GM12891 (cell line): ENCODE results near the gene BNC2.

Experiments
- DNase-seq: peaks from one replicate; pipeline ENCODE4 v3.0.0; 2011; ENCODE audit warnings: low spot score; ENCODE audit not compliant: insufficient read length
- FAIRE-seq: peaks from 2 replicates; lab custom pipeline; 2011; peaks lifted over from hg19 to GRCh38; lab: Jason Lieb, UNC
- PAX5 ChIP-seq: IDR thresholded peaks from 2 replicates; pipeline ENCODE4 v1.6.1; 2011; ENCODE audit warnings: low read length, moderate library complexity, mild to moderate bottlenecking; ENCODE audit not compliant: insufficient read depth, severe bottlenecking
- POLR2A ChIP-seq: IDR thresholded peaks from 2 replicates; pipeline ENCODE4 v1.6.1; 2011; ENCODE audit warnings: low read depth, low read length, control low read depth
- POLR2AphosphoS5 ChIP-seq: IDR thresholded peaks from 2 replicates; pipeline ENCODE4 v1.6.1; 2011; ENCODE audit warnings: low read depth, low read length, control low read depth
- POU2F2 ChIP-seq: IDR thresholded peaks from 2 replicates; pipeline ENCODE4 v1.6.1; 2011; ENCODE audit warnings: low read depth, mild to moderate bottlenecking, control low read depth, low read length, moderate library complexity
- SPI1 ChIP-seq: IDR thresholded peaks from 2 replicates; pipeline ENCODE4 v1.6.1; 2011; ENCODE audit warnings: low read depth, low read length, control low read depth
- TAF1 ChIP-seq: IDR thresholded peaks from 2 replicates; pipeline ENCODE4 v1.6.1; 2011; ENCODE audit warnings: low read depth, low read length, control low read depth

BNC2 gene

DNA sequence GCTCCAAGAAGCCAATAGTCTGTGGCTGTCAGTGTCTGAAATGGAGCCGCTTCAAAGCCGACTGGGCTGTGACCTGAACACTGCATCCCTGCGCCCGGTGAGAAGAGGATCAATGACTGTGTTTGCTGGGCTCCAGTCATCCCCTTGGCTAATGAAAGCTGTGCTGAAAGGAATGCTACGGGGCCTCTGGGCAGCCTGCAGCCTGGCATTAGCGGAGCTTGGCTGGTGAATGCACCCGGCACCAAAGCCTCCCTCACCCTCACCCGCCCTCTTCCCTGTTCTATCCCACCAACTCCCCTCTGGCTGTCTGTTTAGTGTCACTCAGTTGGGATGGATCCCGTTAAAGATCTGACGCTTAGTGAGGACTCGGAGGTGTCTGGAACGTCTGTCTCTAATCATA lies 355.3 kb downstream of the BNC2 start:
- FAIRE-seq = no peak

DNA sequence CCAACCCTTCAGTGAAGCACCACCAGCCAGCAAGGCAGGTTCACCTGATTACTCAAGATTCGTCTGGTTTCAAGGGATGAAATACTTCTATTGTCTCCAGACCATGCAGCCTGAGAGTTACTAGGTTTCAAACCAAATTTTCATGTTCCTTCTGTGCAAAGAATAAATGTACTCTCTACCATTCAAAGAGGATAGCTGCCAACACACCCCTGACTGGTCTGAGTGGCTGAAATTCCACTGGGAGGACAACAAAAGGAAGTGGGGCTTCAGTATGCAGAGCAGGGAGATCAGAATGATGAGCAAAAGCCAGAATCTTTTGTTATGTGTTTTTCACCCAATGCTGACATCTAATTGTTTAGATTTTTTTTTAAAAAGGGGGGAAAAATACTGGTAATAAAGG lies 356.3 kb downstream of the BNC2 start:
- no peak for DNase-seq
- TF ChIP-seq POU2F2 = no peak
- TF ChIP-seq TAF1 = no peak
- no peak for TF ChIP-seq PAX5
- no peak for TF ChIP-seq SPI1
- no peak for TF ChIP-seq POLR2A
- no peak for TF ChIP-seq POLR2AphosphoS5
- FAIRE-seq = no peak

More for the DNA sequence above, 355.3 kb downstream of the BNC2 start:
- DNase-seq = no peak
- TF ChIP-seq SPI1 (no peak), TAF1 (no peak), POU2F2 (no peak), PAX5 (no peak), POLR2AphosphoS5 (no peak), POLR2A (no peak)

DNA sequence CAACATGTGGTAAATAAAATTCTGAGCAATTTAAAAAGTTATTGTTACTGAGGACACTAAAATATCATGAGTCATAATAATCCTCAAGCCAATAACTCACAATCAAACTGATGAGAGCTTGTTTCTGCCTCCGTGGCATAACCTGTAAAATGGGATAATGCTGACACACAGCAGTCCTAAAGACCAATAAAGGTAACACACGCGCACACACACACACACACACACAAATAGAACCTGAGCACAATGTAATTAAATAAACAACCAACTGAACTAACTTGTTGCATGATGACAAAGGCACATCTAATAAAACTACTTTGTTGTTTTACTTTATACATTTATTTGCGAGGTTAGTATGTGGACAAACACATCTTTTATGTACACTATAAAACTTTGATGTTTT lies 358.2 kb downstream of the BNC2 start:
- FAIRE-seq (no peak), DNase-seq (no peak)
- TF ChIP-seq POU2F2 = no peak
- TF ChIP-seq POLR2A = no peak
- no peak for TF ChIP-seq POLR2AphosphoS5
- no peak for TF ChIP-seq PAX5
- TF ChIP-seq SPI1 = no peak
- TF ChIP-seq TAF1 = no peak

DNA sequence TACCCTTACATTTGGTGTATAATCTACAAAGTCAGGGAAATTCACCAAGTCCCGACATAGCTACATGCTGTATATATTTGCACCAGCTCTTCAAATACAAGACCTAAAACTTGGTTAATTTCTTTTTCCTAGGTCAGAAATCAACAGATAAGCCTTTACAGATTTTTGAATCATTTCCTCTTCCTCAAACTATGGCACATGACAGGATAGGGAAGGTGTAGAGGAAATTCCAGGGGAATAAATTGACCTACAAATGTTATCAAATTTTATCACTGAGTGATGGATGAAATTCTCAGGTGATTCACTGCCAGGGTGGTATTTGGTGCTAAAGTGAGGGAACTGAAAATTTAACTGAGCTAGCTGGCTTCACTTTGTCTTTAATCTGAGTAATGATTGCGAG lies 360.0 kb downstream of the BNC2 start:
- FAIRE-seq (no peak), DNase-seq (no peak)
- no peak for TF ChIP-seq PAX5
- TF ChIP-seq TAF1 = no peak
- no peak for TF ChIP-seq POU2F2
- no peak for TF ChIP-seq POLR2A
- TF ChIP-seq POLR2AphosphoS5 = no peak

GRCh38 chr9:16509997-16510396 lies 360.5 kb downstream of the BNC2 start:
- FAIRE-seq (no peak), DNase-seq (no peak)
- TF ChIP-seq POLR2AphosphoS5 = no peak
- no peak for TF ChIP-seq POLR2A
- TF ChIP-seq POU2F2 = no peak
- TF ChIP-seq SPI1 = no peak
- no peak for TF ChIP-seq PAX5
- TF ChIP-seq TAF1 = no peak

GRCh38 chr9:16505199-16505598 lies 365.3 kb downstream of the BNC2 start:
- DNase-seq = no peak
- FAIRE-seq = no peak
- no peak for TF ChIP-seq PAX5
- TF ChIP-seq POU2F2 = no peak
- no peak for TF ChIP-seq SPI1
- no peak for TF ChIP-seq TAF1
- TF ChIP-seq POLR2AphosphoS5 = no peak
- TF ChIP-seq POLR2A = no peak

DNA sequence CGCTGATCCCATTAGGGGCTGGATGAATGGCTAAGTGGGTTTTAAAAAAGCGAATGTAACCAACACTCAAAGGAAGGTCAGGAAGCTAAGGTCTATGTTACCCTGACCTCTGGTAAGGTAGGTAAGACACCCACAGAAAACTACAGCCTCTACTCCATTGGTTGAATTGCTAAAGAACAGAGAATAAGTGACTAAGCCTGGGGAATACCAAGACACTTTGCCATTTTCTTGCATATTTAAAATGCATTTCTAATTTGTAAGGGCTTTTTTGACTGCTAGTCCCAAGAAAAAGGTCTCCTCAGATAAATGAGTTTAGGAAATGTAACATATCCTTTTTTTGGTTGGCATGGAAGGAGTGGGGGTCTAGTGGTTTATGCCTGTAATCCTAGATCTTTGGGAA lies 368.7 kb downstream of the BNC2 start:
- TF ChIP-seq SPI1 (no peak), POLR2AphosphoS5 (no peak), TAF1 (no peak), PAX5 (no peak), POLR2A (no peak), POU2F2 (no peak)
- FAIRE-seq = no peak
- DNase-seq = no peak

DNA sequence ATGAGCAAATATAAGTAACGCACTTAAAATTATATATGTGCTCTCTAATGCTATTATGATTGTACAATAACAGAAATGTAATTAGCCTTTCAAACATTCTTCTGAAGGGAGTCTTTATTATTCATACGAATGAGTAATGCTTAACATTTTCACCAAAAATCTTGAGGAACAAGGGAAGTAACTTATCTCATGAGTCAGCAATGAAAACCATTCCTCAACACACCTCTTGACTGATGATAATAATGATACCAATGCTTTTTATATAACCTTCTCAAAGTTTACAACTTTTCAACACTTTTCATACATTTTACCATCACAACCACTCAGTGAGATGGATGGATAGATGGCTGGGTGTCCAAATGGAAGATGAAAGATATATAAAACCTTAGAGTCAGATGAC lies 369.3 kb downstream of the BNC2 start:
- no peak for TF ChIP-seq POLR2A
- TF ChIP-seq TAF1 = no peak
- TF ChIP-seq POLR2AphosphoS5 = no peak
- no peak for TF ChIP-seq POU2F2
- no peak for TF ChIP-seq SPI1
- TF ChIP-seq PAX5 = no peak
- DNase-seq (no peak), FAIRE-seq (no peak)

GRCh38 chr9:16500386-16500785 lies 370.1 kb downstream of the BNC2 start:
- FAIRE-seq (no peak), DNase-seq (no peak)
- TF ChIP-seq SPI1 = no peak
- TF ChIP-seq POU2F2 = no peak
- TF ChIP-seq POLR2A = no peak
- TF ChIP-seq TAF1 = no peak
- no peak for TF ChIP-seq POLR2AphosphoS5
- TF ChIP-seq PAX5 = no peak

GRCh38 chr9:16499892-16500291 lies 370.6 kb downstream of the BNC2 start:
- DNase-seq = no peak
- TF ChIP-seq POLR2AphosphoS5 = no peak
- no peak for TF ChIP-seq POU2F2
- no peak for TF ChIP-seq SPI1
- TF ChIP-seq TAF1 = no peak
- no peak for TF ChIP-seq POLR2A
- TF ChIP-seq PAX5 = no peak
- FAIRE-seq = no peak
